ENCODE measurements around the gene WDR49. TPM values are rescaled to one million over a fixed set of nuclear protein-coding genes. Genes with fewer than 3 reads are reported as not detected.

The WDR49 gene
- 1 to 10 TPM; 3.4 TPM for total RNA-seq
- long read RNA-seq, donor 1, partial matches to known transcripts: 1 of 1 reads
- long read RNA-seq, donor 1, other reads (novel, unspliced or antisense): 0 of 1 reads
- long read RNA-seq, donor 2: 0 reads

GRCh38 chr3:167653760-167654159 is at the start of gene WDR49:
WDR49 (minus strand) TSS chr3:167653942; CDS start chr3:167653425, 517 bp downstream.
- no peak for DNase-seq (ENCODE audit: low spot score)
- intact Hi-C loops (cut with DNase I): no loop called here

- intact Hi-C loops (cut with DNase I): no loop called here
- no peak for DNase-seq (ENCODE audit: low spot score)
These were observed 47.2 kb upstream of the WDR49 start for GRCh38 chr3:167700926-167701325.

GRCh38 chr3:167700046-167700445 is 46.3 kb upstream of the WDR49 start:
- no peak for DNase-seq (ENCODE audit: low spot score)
- intact Hi-C loops (cut with DNase I): no loop called here

- intact Hi-C loops (cut with DNase I): no loop called here
These were observed 40.4 kb upstream of the WDR49 start for GRCh38 chr3:167694121-167694520.

GRCh38 chr3:167691366-167691765 is 37.6 kb upstream of the WDR49 start:
- intact Hi-C loops (cut with DNase I): no loop called here
- DNase-seq (ENCODE audit: low spot score): no peak

More at GRCh38 chr3:167694121-167694520, 40.4 kb upstream of the WDR49 start:
- DNase-seq (ENCODE audit: low spot score): no peak

- DNase-seq (ENCODE audit: low spot score): no peak
These were observed 30.7 kb upstream of the WDR49 start for GRCh38 chr3:167684388-167684993.

GRCh38 chr3:167679526-167679925 is 25.8 kb upstream of the WDR49 start:
- intact Hi-C loops (cut with DNase I): no loop called here
- no peak for DNase-seq (ENCODE audit: low spot score)

More at GRCh38 chr3:167684388-167684993, 30.7 kb upstream of the WDR49 start:
- intact Hi-C loops (cut with DNase I): loop anchor here in 1 of 2 donors (10.0 kb wide), 1 partner anchor 300 kb away; the partner anchor contains the start of gene ZBBX

- DNase-seq (ENCODE audit: low spot score): no peak
These were observed 22.1 kb upstream of the WDR49 start for GRCh38 chr3:167675848-167676247.

GRCh38 chr3:167673221-167673620 is 19.5 kb upstream of the WDR49 start:
- intact Hi-C loops (cut with DNase I): no loop called here
- no peak for DNase-seq (ENCODE audit: low spot score)

More at GRCh38 chr3:167675848-167676247, 22.1 kb upstream of the WDR49 start:
- intact Hi-C loops (cut with DNase I): no loop called here

- intact Hi-C loops (cut with DNase I): no loop called here
These were observed 18.2 kb upstream of the WDR49 start for GRCh38 chr3:167671878-167672427.

GRCh38 chr3:167669699-167670098 is 16.0 kb upstream of the WDR49 start:
- DNase-seq (ENCODE audit: low spot score): no peak
- intact Hi-C loops (cut with DNase I): no loop called here

More at GRCh38 chr3:167671878-167672427, 18.2 kb upstream of the WDR49 start:
- no peak for DNase-seq (ENCODE audit: low spot score)

GRCh38 chr3:167668651-167669050 is 14.9 kb upstream of the WDR49 start:
- no peak for DNase-seq (ENCODE audit: low spot score)
- intact Hi-C loops (cut with DNase I): no loop called here

GRCh38 chr3:167666563-167666962 is 12.8 kb upstream of the WDR49 start:
- intact Hi-C loops (cut with DNase I): no loop called here
- DNase-seq (ENCODE audit: low spot score): no peak

- no peak for DNase-seq (ENCODE audit: low spot score)
- intact Hi-C loops (cut with DNase I): no loop called here
These were observed 9.2 kb upstream of the WDR49 start for GRCh38 chr3:167662919-167663400.

GRCh38 chr3:167657684-167658225 is 4.0 kb upstream of the WDR49 start:
- DNase-seq (ENCODE audit: low spot score): no peak
- intact Hi-C loops (cut with DNase I): no loop called here

GRCh38 chr3:167656821-167657220 is 3.1 kb upstream of the WDR49 start:
- intact Hi-C loops (cut with DNase I): no loop called here
- DNase-seq (ENCODE audit: low spot score): no peak

- intact Hi-C loops (cut with DNase I): no loop called here
- no peak for DNase-seq (ENCODE audit: low spot score)
These were observed 587 bp downstream of the WDR49 start for GRCh38 chr3:167653155-167653554.

GRCh38 chr3:167651826-167652225 is 1.9 kb downstream of the WDR49 start:
- no peak for DNase-seq (ENCODE audit: low spot score)
- intact Hi-C loops (cut with DNase I): no loop called here

- intact Hi-C loops (cut with DNase I): no loop called here
- DNase-seq (ENCODE audit: low spot score): no peak
These were observed 3.3 kb downstream of the WDR49 start for GRCh38 chr3:167650459-167650858.

GRCh38 chr3:167649746-167650145 is 4.0 kb downstream of the WDR49 start:
- intact Hi-C loops (cut with DNase I): no loop called here
- no peak for DNase-seq (ENCODE audit: low spot score)

- no peak for DNase-seq (ENCODE audit: low spot score)
- intact Hi-C loops (cut with DNase I): no loop called here
These were observed 9.1 kb downstream of the WDR49 start for GRCh38 chr3:167644611-167645010.

Data from posterior vena cava (tissue), 2 donors.